Panc1 (cell line): ENCODE results near the gene ADAMTS4.

Source experiments
- CTCF ChIP-seq: fragments of 450-650 bp; IDR thresholded peaks from 2 replicates; pipeline ENCODE4 v1.5.1; 2017; ENCODE audit warnings: mild to moderate bottlenecking
- TF ChIP-seq, protein P1 (sequence below), 2 experiments: IDR thresholded peaks; 2 replicates each; pipeline ENCODE4 v1.6.1; 2011 to 2012; ENCODE audit warnings: low read depth in 2 of 2, control low read depth in 1 of 2, low read length in 1 of 2, mild to moderate bottlenecking in 1 of 2, moderate library complexity in 1 of 2; ENCODE audit not compliant: insufficient read depth in 1 of 2

DNA sequence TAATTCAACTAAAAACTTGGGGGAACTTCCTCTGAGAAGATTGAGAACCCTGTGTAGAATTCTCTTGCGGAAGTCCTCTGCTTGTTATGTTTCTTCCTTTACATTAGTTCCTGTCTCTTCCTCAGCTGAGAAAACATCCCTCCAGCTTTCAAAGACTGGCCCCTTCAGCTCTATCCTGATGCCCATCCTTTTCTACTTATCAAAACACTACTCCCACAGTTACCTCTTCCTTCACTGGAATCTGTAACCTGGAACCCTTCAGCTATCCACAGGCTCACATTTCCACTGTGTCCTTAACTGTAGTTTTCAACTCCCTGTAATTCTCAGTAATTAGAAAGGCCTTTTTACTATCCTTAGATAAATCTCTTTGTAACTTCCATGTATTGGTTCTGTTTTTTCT lies 60.4 kb downstream of the ADAMTS4 start:
- TF ChIP-seq CTCF = no peak
- TF ChIP-seq, protein P1, sequence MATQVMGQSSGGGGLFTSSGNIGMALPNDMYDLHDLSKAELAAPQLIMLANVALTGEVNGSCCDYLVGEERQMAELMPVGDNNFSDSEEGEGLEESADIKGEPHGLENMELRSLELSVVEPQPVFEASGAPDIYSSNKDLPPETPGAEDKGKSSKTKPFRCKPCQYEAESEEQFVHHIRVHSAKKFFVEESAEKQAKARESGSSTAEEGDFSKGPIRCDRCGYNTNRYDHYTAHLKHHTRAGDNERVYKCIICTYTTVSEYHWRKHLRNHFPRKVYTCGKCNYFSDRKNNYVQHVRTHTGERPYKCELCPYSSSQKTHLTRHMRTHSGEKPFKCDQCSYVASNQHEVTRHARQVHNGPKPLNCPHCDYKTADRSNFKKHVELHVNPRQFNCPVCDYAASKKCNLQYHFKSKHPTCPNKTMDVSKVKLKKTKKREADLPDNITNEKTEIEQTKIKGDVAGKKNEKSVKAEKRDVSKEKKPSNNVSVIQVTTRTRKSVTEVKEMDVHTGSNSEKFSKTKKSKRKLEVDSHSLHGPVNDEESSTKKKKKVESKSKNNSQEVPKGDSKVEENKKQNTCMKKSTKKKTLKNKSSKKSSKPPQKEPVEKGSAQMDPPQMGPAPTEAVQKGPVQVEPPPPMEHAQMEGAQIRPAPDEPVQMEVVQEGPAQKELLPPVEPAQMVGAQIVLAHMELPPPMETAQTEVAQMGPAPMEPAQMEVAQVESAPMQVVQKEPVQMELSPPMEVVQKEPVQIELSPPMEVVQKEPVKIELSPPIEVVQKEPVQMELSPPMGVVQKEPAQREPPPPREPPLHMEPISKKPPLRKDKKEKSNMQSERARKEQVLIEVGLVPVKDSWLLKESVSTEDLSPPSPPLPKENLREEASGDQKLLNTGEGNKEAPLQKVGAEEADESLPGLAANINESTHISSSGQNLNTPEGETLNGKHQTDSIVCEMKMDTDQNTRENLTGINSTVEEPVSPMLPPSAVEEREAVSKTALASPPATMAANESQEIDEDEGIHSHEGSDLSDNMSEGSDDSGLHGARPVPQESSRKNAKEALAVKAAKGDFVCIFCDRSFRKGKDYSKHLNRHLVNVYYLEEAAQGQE (IDR thresholded peaks at IDR 0.05; ENCODE audit: insufficient read depth in 1 of 2, low read depth in 2 of 2, low read length in 1 of 2) = no peak
